Measurements from ENCODE around the gene SLC35F3. TPM values are rescaled to one million over a fixed set of nuclear protein-coding genes. Genes with fewer than 3 reads are reported as not detected.
A peak's percentile ranks its signal among the peaks of the same experiment; 100 is the strongest.

SLC35F3 gene
- polyA plus RNA-seq, 1 experiment, result 0.06 TPM

- H3K36me3 ChIP-seq (ENCODE audit: control insufficient read depth, insufficient read depth, low read length), result no peaks in the 10 kb centered on the region
- no peaks in the 10 kb centered on the region for H3K27me3 ChIP-seq (ENCODE audit: control insufficient read depth, insufficient read depth, low read length)
- ChIA-PET CTCF (interaction anchor here (0.9 to 4.6 kb wide), 3 partner anchors 10 to 360 kb away, joined by 4 to 26 read pairs (median 12); no protein-coding TSS in a partner anchor), POLR2A (no interaction called here)
- no peak for DNase-seq (ENCODE audit: low read depth)
- TF ChIP-seq, protein P1, sequence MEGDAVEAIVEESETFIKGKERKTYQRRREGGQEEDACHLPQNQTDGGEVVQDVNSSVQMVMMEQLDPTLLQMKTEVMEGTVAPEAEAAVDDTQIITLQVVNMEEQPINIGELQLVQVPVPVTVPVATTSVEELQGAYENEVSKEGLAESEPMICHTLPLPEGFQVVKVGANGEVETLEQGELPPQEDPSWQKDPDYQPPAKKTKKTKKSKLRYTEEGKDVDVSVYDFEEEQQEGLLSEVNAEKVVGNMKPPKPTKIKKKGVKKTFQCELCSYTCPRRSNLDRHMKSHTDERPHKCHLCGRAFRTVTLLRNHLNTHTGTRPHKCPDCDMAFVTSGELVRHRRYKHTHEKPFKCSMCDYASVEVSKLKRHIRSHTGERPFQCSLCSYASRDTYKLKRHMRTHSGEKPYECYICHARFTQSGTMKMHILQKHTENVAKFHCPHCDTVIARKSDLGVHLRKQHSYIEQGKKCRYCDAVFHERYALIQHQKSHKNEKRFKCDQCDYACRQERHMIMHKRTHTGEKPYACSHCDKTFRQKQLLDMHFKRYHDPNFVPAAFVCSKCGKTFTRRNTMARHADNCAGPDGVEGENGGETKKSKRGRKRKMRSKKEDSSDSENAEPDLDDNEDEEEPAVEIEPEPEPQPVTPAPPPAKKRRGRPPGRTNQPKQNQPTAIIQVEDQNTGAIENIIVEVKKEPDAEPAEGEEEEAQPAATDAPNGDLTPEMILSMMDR (IDR thresholded peaks at IDR 0.05; ENCODE audit: insufficient read depth, low read depth, low read length), result peak; percentile 40; the same call in 1 of the 2 replicates
- no peak overlapping the region for H3K4me3 ChIP-seq (ENCODE audit: low read depth, low read length)
These were observed 220.8 kb downstream of the SLC35F3 start for GRCh38 chr1:234125283-234125682.

GRCh38 chr1:234125714-234126113 is 221.2 kb downstream of the SLC35F3 start:
- DNase-seq (ENCODE audit: low read depth), result no peak
- Histone ChIP-seq H3K27me3 (ENCODE audit: control insufficient read depth, insufficient read depth, low read length) (no peaks in the 10 kb centered on the region), H3K36me3 (ENCODE audit: control insufficient read depth, insufficient read depth, low read length) (no peaks in the 10 kb centered on the region), H3K4me3 (ENCODE audit: low read depth, low read length) (no peak overlapping the region)
- ChIA-PET CTCF (interaction anchor here (0.9 to 4.6 kb wide), 3 partner anchors 11 to 360 kb away, joined by 4 to 26 read pairs (median 12); no protein-coding TSS in a partner anchor), POLR2A (no interaction called here)
- TF ChIP-seq, protein P1 (IDR thresholded peaks at IDR 0.05; ENCODE audit: insufficient read depth, low read depth, low read length), result no peak

DNA sequence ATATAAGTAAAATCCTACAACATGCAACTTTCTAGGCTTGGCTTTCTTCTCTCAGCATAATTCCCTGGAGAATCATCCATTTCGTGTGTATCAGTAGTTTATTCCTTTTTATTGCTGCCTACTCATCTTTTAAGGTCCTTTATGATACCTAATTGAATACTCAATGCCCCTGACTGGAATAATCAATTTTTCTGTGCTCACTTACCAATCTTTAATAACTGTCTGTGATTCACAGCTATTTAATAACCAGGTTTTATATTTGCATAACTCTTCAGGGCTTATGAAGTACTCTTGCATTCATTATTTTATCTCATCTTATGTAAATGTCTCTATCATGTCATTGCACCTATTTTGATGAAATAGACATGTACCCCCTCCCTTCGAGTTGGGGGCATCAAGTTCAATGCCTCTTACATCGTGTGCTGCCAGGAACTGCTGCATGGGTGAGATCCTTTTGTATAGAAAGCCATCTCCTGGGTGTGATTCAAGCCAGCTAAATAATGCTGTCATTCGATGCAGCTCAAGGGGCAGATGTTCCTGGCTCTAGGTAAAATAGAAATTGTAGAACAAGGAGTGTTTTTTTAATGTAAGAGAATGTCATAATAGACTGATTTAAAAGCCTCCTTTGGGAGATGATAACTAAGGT is 222.7 kb downstream of the SLC35F3 start:
- no peak for DNase-seq (ENCODE audit: low read depth)
- ChIA-PET CTCF (interaction anchor here (4.6 kb wide), 1 partner anchor 12 kb away, joined by 26 read pairs; no protein-coding TSS in a partner anchor), POLR2A (no interaction called here)
- Histone ChIP-seq H3K4me3 (ENCODE audit: low read depth, low read length) (no peak overlapping the region), H3K27me3 (ENCODE audit: control insufficient read depth, insufficient read depth, low read length) (no peaks in the 10 kb centered on the region), H3K36me3 (ENCODE audit: control insufficient read depth, insufficient read depth, low read length) (no peaks in the 10 kb centered on the region)
- TF ChIP-seq, protein P1 (IDR thresholded peaks at IDR 0.05; ENCODE audit: insufficient read depth, low read depth, low read length), result no peak

DNA sequence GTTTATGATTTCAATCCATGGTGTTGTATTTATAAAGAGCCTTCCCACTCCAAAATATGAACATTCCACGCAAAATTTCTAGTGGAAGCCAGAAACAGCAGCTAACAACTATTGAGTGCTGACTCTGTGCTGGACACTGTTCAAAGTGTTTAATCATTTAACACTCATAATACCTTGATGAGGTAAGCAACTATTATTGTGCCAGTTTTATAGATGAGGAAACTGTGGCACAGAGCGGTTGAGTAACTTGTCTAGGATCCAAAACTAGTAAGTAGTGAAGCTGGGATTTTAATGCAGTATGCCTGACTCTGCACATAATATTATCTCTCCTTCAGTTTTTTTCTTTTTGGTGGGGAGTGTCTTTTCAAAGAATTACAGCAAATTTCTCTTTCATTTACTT is 228.3 kb downstream of the SLC35F3 start:
- ChIA-PET CTCF (no interaction called here), POLR2A (no interaction called here)
- no peaks in the 10 kb centered on the region for H3K36me3 ChIP-seq (ENCODE audit: control insufficient read depth, insufficient read depth, low read length)
- no peak overlapping the region for H3K4me3 ChIP-seq (ENCODE audit: low read depth, low read length)
- no peak for DNase-seq (ENCODE audit: low read depth)
- TF ChIP-seq, protein P1 (IDR thresholded peaks at IDR 0.05; ENCODE audit: insufficient read depth, low read depth, low read length), result no peak
- H3K27me3 ChIP-seq (ENCODE audit: control insufficient read depth, insufficient read depth, low read length), result no peaks in the 10 kb centered on the region

DNA sequence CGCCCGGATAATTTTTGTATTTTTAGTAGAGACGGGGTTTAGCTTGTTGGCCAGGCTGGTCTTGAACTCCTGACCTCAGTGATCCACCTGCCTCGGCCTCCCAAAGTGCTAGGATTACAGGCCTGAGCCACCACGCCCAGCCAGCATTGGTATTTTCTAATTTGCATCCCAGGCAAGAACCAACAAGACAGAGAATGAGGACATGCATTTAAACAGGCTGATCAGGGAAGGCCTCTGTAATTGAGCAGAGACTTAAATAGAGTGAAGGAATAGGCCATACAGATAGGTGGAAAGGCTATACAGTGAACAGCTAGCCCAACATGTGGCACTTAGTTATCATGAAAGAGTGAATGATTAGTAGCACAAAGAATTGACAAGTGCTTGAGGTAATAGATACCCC is 230.4 kb downstream of the SLC35F3 start:
- CTCF ChIA-PET, result no interaction called here
- POLR2A ChIA-PET, result no interaction called here
- Histone ChIP-seq H3K36me3 (ENCODE audit: control insufficient read depth, insufficient read depth, low read length) (no peaks in the 10 kb centered on the region), H3K4me3 (ENCODE audit: low read depth, low read length) (no peak overlapping the region), H3K27me3 (ENCODE audit: control insufficient read depth, insufficient read depth, low read length) (no peaks in the 10 kb centered on the region)
- TF ChIP-seq, protein P1 (IDR thresholded peaks at IDR 0.05; ENCODE audit: insufficient read depth, low read depth, low read length), result no peak
- no peak for DNase-seq (ENCODE audit: low read depth)

Data from BJ (cell line).